Esophagus muscularis mucosa (tissue), 4 donors: ENCODE measurements around the gene PSTPIP2. TPM values are rescaled to one million over a fixed set of nuclear protein-coding genes. Genes with fewer than 3 reads are reported as not detected.

Experiments used
- DNase-seq: peaks from one replicate; pipeline ENCODE4 v3.0.0-alpha.2; 2017; ENCODE audit errors: extremely low spot score
- H3K27ac ChIP-seq, 4 donors: fragments of 200-600 bp; sonication (generic); replicated peaks in 1 of 4; 1 replicate in 3 of 4; 2 replicates in 1 of 4; pipeline ENCODE4 v1.5.1; 2016 to 2019; ENCODE audit warnings: mild to moderate bottlenecking in 1 of 4
- H3K27me3 ChIP-seq, 4 donors: fragments of 200-600 bp; sonication (generic); one replicate each; pipeline versions ENCODE4 v1.5.1 to v1.6.0; 2016 to 2019
- H3K36me3 ChIP-seq, 4 donors: fragments of 200-600 bp; sonication (generic); one replicate each; pipeline ENCODE4 v1.5.1; 2016 to 2019
- H3K4me1 ChIP-seq, 4 donors: fragments of 200-600 bp; sonication (generic); one replicate each; pipeline ENCODE4 v1.5.1; 2016 to 2019
- H3K4me3 ChIP-seq, 4 donors: fragments of 200-600 bp; sonication (generic); 1 replicate in 2 of 4; 2 replicates in 2 of 4; pipeline ENCODE4 v1.5.1; 2016 to 2019; ENCODE audit warnings: mild to moderate bottlenecking in 4 of 4, moderate library complexity in 1 of 4
- H3K9me3 ChIP-seq, 4 donors: fragments of 200-600 bp; sonication (generic); 1 replicate in 3 of 4; 2 replicates in 1 of 4; pipeline ENCODE4 v1.5.1; 2016 to 2019
- CTCF ChIP-seq, 3 experiments: fragments of 200-600 bp in 2 of 3; fragments of 450-650 bp in 1 of 3; sonication (generic) in 2 of 3; IDR thresholded peaks; one replicate each; pipeline ENCODE4 v1.5.1; 2017 to 2019; ENCODE audit warnings: antibody characterized with exemption in 3 of 3, mild to moderate bottlenecking in 2 of 3, moderate library complexity in 1 of 3
- EP300 ChIP-seq: sonication (generic); formaldehyde crosslinking; IDR thresholded peaks from one replicate; pipeline ENCODE4 v1.6.1; 2017; ENCODE audit warnings: antibody characterized with exemption
- POLR2A ChIP-seq: fragments of 450-650 bp; IDR thresholded peaks from one replicate; pipeline ENCODE4 v1.6.1; 2017; ENCODE audit warnings: antibody characterized with exemption, moderate library complexity, mild to moderate bottlenecking, low read depth
- POLR2AphosphoS5 ChIP-seq, 2 donors: sonication (generic); formaldehyde crosslinking; IDR thresholded peaks; one replicate each; pipeline ENCODE4 v1.6.1; 2017; ENCODE audit warnings: antibody characterized with exemption in 2 of 2
- WGBS: methylation state at CpG from one replicate; pipeline ENCODE4 v1.1.5; 2018; 5-methylcytosine and 5-hydroxymethylcytosine counted together
- intact Hi-C: fragments of 100-400 bp; cut with DNase I; formaldehyde crosslinking; loops from one replicate; pipeline ENCODE4 v1.15.1; 2023
- total RNA-seq, 4 donors: library from RNA; depleted of rRNA; stranded (reverse); fragments of >200 nt; gene quantifications; one replicate each; pipeline versions ENCODE4 v1.1.0 to v1.2.1, GENCODE V29; 2016

PSTPIP2 gene
- total RNA-seq, 4 donors from 2014 or later = 5.6 to 10.8 (median 7.3) TPM

- DNase-seq = no peak
- H3K36me3 ChIP-seq = no peaks in the 10 kb centered on the region
- H3K4me3 ChIP-seq = no peak overlapping the region
- TF ChIP-seq POLR2A (no peak), POLR2AphosphoS5 (IDR thresholded peaks at IDR 0.05) (no peak), EP300 (no peak), CTCF (IDR thresholded peaks at IDR 0.05) (no peak)
- no peak overlapping the region for H3K27ac ChIP-seq
- H3K4me1 ChIP-seq = no peaks in the 10 kb centered on the region
- intact Hi-C loops = no loop called here
- H3K27me3 ChIP-seq = no peaks in the 10 kb centered on the region
- 100% methylated on average over 2 of the region's 2 CpGs for WGBS
- no peaks in the 10 kb centered on the region for H3K9me3 ChIP-seq
Observed at GRCh38 chr18:46035696-46036680, 36.1 kb downstream of the PSTPIP2 start.

GRCh38 chr18:46034230-46034629, 37.8 kb downstream of the PSTPIP2 start:
- intact Hi-C loops = no loop called here
- Histone ChIP-seq H3K27me3 (no peaks in the 10 kb centered on the region), H3K4me1 (no peaks in the 10 kb centered on the region), H3K36me3 (no peaks in the 10 kb centered on the region), H3K4me3 (no peak overlapping the region), H3K9me3 (no peaks in the 10 kb centered on the region), H3K27ac (no peak overlapping the region)
- TF ChIP-seq POLR2A = no peak
- no peak for TF ChIP-seq CTCF (IDR thresholded peaks at IDR 0.05)
- TF ChIP-seq POLR2AphosphoS5 (IDR thresholded peaks at IDR 0.05) = no peak
- TF ChIP-seq EP300 = no peak
- 50% methylated on average over 1 of the region's 1 CpG for WGBS
- DNase-seq = no peak

GRCh38 chr18:46031741-46032140, 40.3 kb downstream of the PSTPIP2 start:
- no peak for TF ChIP-seq EP300
- no peak for TF ChIP-seq POLR2AphosphoS5 (IDR thresholded peaks at IDR 0.05)
- TF ChIP-seq CTCF (IDR thresholded peaks at IDR 0.05) = no peak
- peaks cover 4 to 15% (median 11%) of the 10 kb centered on the region in 4 donors for H3K4me1 ChIP-seq
- H3K27me3 ChIP-seq = no peaks in the 10 kb centered on the region
- H3K4me3 ChIP-seq = no peak overlapping the region
- H3K9me3 ChIP-seq = no peaks in the 10 kb centered on the region
- H3K27ac ChIP-seq = no peak overlapping the region
- intact Hi-C loops = no loop called here
- WGBS = 91% methylated on average over 4 of the region's 4 CpGs
- H3K36me3 ChIP-seq = no peaks in the 10 kb centered on the region
- DNase-seq = no peak

- DNase-seq = no peak
- intact Hi-C loops = loop anchor here (5.0 kb wide), 1 partner anchor 44 kb away; the partner anchor contains the start of gene PSTPIP2
- peaks cover 4 to 15% (median 11%) of the 10 kb centered on the region in 4 donors for H3K4me1 ChIP-seq
- H3K9me3 ChIP-seq = no peaks in the 10 kb centered on the region
- peak overlapping the region; percentile 54 to 80 (median 78) for H3K27ac ChIP-seq
- no peaks in the 10 kb centered on the region for H3K36me3 ChIP-seq
- WGBS = 46% methylated on average over 7 of the region's 7 CpGs
- peak overlapping the region; percentile 54 to 73 (median 60) for H3K4me3 ChIP-seq
- H3K27me3 ChIP-seq = no peaks in the 10 kb centered on the region
- TF ChIP-seq POLR2AphosphoS5 (IDR thresholded peaks at IDR 0.05) = no peak
- TF ChIP-seq CTCF (IDR thresholded peaks at IDR 0.05) = no peak
Observed at GRCh38 chr18:46028536-46028891, 43.5 kb downstream of the PSTPIP2 start.
